Heart left ventricle (tissue), 13 donors: Measurements from ENCODE around the gene FOXF2.

Experiments
- CTCF ChIP-seq, 12 donors: fragments of 200-600 bp; sonication (generic) in 4 of 12; IDR thresholded peaks; one replicate each; pipeline versions ENCODE4 v1.5.0 to v1.8.0; 2018 to 2022; ENCODE audit warnings: antibody characterized with exemption in 12 of 12, mild to moderate bottlenecking in 5 of 12
- POLR2A ChIP-seq, 2 donors: fragments of 450-650 bp; IDR thresholded peaks; one replicate each; pipeline ENCODE4 v1.6.1; 2017; ENCODE audit warnings: antibody characterized with exemption in 2 of 2, mild to moderate bottlenecking in 2 of 2, moderate library complexity in 2 of 2
- donor health status: ischemic (EF 13 %, LVEDD 7.1; RV severe dilation, severe dysfunction).
- donor health status: DM: no; HTN: yes; CAD: no.
- donor health status: DM: no; HTN: no; CAD: no.
- donor health status: ischemic (EF 25% LVEDD 6.9; RV normal size, moderate dysfunction).
- donor health status: ischemic (EF 25% LVEDD 5.7; RV mildly dilated, moderate dysfunction).
- donor health status: ischemic (EF 35%, LVEDD 5.7; RV mildly dilated, moderate dysfunction).
- donor health status: nonischemic (EF 11% LVEDD 7.7; RV severe dilation, severe dysfunction).
- donor health status: DM: yes; HTN: yes; CAD: no.
- donor health status: PGD.
- donor health status: ischemic (EF 29% LVEDD 5.4; RV normal size, mild dysfunction).
- donor health status: nonischemic (EF 23%, LVEDD 6.1; RV moderate dilation, normal function).

DNA sequence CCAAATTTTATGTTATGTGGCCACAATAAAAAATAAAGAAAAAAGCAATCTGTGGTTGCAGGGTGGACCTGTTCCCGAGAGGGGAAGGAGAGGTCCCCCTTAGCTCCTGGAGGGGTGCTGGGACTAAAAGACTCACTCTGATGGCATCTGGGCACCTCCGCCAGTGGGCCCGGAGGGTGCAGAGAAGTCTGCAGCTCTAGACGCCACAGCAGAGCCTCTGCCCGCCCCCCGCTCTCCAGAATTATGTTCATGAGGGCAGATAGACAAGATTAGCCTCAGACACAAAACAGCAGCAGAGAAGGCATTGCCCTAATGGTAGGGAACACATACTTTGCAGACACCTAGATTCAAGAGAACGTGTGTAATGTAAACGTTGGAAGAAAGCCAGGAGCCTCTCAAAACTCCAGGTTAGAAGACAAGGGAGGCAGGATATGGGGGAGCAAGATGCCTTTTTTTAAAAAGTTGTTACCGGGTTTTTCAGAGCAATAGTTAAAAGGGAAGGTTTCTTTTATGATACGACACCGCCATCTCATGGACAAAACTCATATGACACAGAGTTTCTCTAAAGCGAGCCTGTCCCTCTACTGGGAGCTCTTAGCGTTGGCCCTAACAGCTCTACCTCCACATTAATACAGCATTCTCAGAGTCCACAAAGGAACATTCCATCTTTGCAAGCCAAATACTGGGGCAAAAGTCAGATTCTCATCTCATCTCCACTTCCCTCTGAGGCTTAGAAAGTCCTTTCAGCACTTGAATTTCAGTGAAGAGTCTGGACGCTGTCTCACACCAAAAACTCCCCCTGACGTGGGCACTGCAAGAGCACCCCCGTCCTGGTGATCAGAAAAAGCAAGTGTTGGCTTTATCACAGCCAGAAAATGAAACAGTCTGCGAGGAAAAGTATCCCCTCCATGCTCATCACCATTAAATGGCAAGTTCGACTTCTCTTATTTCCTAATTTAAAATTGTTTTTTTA, 47.2 kb downstream of the FOXF2 start:
- peak; percentile 63 to 81 (median 72) for TF ChIP-seq CTCF (IDR thresholded peaks at IDR 0.05)
- TF ChIP-seq POLR2A (IDR thresholded peaks at IDR 0.05): no peak
